Ishikawa (cell line): ENCODE results near the gene CACNG5.
A peak's percentile ranks its signal among the peaks of the same experiment; 100 is the strongest.

ENCODE experiments used
- CEBPB ChIP-seq: IDR thresholded peaks from 2 replicates; pipeline ENCODE4 v1.6.1; 2012
- CREB1 ChIP-seq: IDR thresholded peaks from 2 replicates; pipeline ENCODE4 v1.6.1; 2012; ENCODE audit warnings: low read depth
- EGR1 ChIP-seq: IDR thresholded peaks from 2 replicates; pipeline ENCODE4 v1.6.1; 2012
- EP300 ChIP-seq: IDR thresholded peaks from 2 replicates; pipeline ENCODE4 v1.6.1; 2012; ENCODE audit warnings: borderline replicate concordance
- FOXM1 ChIP-seq: IDR thresholded peaks from 2 replicates; pipeline ENCODE4 v1.6.1; 2012; ENCODE audit warnings: low read depth, borderline replicate concordance
- NFIC ChIP-seq: IDR thresholded peaks from 2 replicates; pipeline ENCODE4 v1.6.1; 2012
- RAD21 ChIP-seq: IDR thresholded peaks from 2 replicates; pipeline ENCODE4 v1.6.1; 2012; ENCODE audit warnings: low read depth
- TAF1 ChIP-seq: IDR thresholded peaks from 2 replicates; pipeline ENCODE4 v1.6.1; 2012; ENCODE audit warnings: low read depth, mild to moderate bottlenecking
- TCF12 ChIP-seq: IDR thresholded peaks from 2 replicates; pipeline ENCODE4 v1.6.1; 2012; ENCODE audit warnings: low read depth
- TEAD4 ChIP-seq: IDR thresholded peaks from 2 replicates; pipeline ENCODE4 v1.6.1; 2012
- YY1 ChIP-seq: IDR thresholded peaks from 2 replicates; pipeline ENCODE4 v1.6.1; 2012; ENCODE audit warnings: low read depth
- ZBTB7A ChIP-seq: IDR thresholded peaks from 2 replicates; pipeline ENCODE4 v1.6.1; 2012; ENCODE audit warnings: low read depth
- TF ChIP-seq, protein P1 (sequence below): IDR thresholded peaks from 2 replicates; pipeline ENCODE4 v1.6.1; 2012
- TF ChIP-seq, protein P2 (sequence below): IDR thresholded peaks from 2 replicates; pipeline ENCODE4 v1.6.1; 2012; ENCODE audit warnings: low read depth, mild to moderate bottlenecking
- TF ChIP-seq, protein P3 (sequence below): IDR thresholded peaks from 2 replicates; pipeline ENCODE4 v1.6.1; 2012

The CACNG5 gene

GRCh38 chr17:66840061-66840460 lies 5.1 kb downstream of the CACNG5 start:
- TF ChIP-seq, protein P1, sequence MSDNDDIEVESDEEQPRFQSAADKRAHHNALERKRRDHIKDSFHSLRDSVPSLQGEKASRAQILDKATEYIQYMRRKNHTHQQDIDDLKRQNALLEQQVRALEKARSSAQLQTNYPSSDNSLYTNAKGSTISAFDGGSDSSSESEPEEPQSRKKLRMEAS, result no peak
- TF ChIP-seq RAD21 (no peak), TAF1 (no peak), NFIC (no peak), TEAD4 (no peak), EP300 (no peak), CREB1 (no peak), ZBTB7A (no peak), FOXM1 (no peak), YY1 (no peak)
- TF ChIP-seq, protein P2, sequence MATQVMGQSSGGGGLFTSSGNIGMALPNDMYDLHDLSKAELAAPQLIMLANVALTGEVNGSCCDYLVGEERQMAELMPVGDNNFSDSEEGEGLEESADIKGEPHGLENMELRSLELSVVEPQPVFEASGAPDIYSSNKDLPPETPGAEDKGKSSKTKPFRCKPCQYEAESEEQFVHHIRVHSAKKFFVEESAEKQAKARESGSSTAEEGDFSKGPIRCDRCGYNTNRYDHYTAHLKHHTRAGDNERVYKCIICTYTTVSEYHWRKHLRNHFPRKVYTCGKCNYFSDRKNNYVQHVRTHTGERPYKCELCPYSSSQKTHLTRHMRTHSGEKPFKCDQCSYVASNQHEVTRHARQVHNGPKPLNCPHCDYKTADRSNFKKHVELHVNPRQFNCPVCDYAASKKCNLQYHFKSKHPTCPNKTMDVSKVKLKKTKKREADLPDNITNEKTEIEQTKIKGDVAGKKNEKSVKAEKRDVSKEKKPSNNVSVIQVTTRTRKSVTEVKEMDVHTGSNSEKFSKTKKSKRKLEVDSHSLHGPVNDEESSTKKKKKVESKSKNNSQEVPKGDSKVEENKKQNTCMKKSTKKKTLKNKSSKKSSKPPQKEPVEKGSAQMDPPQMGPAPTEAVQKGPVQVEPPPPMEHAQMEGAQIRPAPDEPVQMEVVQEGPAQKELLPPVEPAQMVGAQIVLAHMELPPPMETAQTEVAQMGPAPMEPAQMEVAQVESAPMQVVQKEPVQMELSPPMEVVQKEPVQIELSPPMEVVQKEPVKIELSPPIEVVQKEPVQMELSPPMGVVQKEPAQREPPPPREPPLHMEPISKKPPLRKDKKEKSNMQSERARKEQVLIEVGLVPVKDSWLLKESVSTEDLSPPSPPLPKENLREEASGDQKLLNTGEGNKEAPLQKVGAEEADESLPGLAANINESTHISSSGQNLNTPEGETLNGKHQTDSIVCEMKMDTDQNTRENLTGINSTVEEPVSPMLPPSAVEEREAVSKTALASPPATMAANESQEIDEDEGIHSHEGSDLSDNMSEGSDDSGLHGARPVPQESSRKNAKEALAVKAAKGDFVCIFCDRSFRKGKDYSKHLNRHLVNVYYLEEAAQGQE, result no peak
- TF ChIP-seq, protein P3, sequence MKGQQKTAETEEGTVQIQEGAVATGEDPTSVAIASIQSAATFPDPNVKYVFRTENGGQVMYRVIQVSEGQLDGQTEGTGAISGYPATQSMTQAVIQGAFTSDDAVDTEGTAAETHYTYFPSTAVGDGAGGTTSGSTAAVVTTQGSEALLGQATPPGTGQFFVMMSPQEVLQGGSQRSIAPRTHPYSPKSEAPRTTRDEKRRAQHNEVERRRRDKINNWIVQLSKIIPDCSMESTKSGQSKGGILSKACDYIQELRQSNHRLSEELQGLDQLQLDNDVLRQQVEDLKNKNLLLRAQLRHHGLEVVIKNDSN, result no peak

- TF ChIP-seq EP300 (no peak), RAD21 (peak; percentile 45; the same call in 1 of the 2 replicates)
Observed at GRCh38 chr17:66841328-66841727, 6.4 kb downstream of the CACNG5 start.

- TF ChIP-seq, protein P2, result peak; percentile 58
- no peak for TF ChIP-seq CREB1
- no peak for TF ChIP-seq EGR1
Observed at GRCh38 chr17:66841744-66842143, 6.8 kb downstream of the CACNG5 start.

DNA sequence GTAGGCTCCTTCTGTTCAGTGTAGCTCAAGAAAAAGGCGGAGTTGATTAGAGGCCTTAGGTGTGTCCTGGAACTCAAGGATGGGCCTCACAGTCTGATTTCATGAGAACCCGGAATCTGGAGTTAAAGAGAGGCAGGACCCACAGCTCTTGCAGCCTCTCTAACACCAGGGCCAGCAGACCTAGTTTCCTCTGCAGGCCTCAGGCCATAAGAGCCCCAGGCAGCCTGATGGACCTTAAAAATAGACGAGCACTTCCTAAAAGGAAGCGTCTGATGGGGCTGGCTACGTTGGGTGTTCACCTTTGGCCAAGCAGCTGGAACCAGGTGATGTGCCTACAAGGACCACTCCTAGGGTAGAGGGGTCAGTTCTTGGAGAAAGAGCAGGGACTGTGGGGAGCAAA lies 7.6 kb downstream of the CACNG5 start:
- TF ChIP-seq NFIC, result no peak
- TF ChIP-seq, protein P2, result no peak
- TF ChIP-seq, protein P3, result no peak
- TF ChIP-seq TAF1, result no peak
- no peak for TF ChIP-seq ZBTB7A
- TF ChIP-seq CREB1, result no peak
- TF ChIP-seq EGR1, result no peak
- TF ChIP-seq YY1, result no peak
- TF ChIP-seq TCF12, result no peak
- TF ChIP-seq, protein P1, result no peak
- no peak for TF ChIP-seq TEAD4
- TF ChIP-seq CEBPB, result no peak
- no peak for TF ChIP-seq FOXM1

DNA sequence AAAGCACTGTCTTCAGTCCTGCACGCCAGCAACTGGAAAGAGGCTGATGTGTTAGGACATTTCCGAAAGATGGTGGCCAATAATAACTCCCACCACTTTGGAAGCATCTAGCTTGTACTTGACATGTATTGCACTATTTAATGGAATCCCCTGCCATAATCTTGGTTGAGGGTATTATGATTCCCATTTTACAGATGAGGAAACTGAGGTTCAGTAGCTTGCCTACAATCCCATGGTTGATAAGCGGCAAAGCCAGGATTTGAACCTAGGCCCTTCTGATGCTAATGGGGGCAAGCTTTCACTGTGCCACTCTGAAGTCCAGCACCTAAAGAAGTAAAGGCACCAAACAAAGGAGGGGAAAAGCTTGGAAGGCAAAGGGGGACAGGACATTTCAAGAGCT lies 8.0 kb downstream of the CACNG5 start:
- TF ChIP-seq TAF1, result no peak
- no peak for TF ChIP-seq CEBPB
- TF ChIP-seq, protein P2, result no peak
- no peak for TF ChIP-seq TCF12
- TF ChIP-seq, protein P3, result no peak
